ENCODE measurements around the gene USP54.
"Not testable (repeated sequence)": the region's sequence is repeated elsewhere in the genome, so short reads cannot be mapped to it uniquely, and the experiment has no call there.

The USP54 gene

GRCh38 chr10:73627300-73627699, 36.2 kb upstream of the USP54 start:
- POLR2A ChIA-PET = no interaction called here
- DNase-seq = no peak
- WGBS (ENCODE audit: insufficient coverage) = 96% methylated on average over 3 of the region's 6 CpGs
- peak overlapping the region in 1 of 2 experiments; percentile 99 for H3K27ac ChIP-seq (ENCODE audit: insufficient read depth in 1 of 2, low read depth in 1 of 2, low read length in 2 of 2, poor library complexity in 1 of 2, severe bottlenecking in 2 of 2)
- H3K36me3 ChIP-seq (ENCODE audit: control insufficient read depth in 4 of 4, insufficient read depth in 4 of 4, low read length in 3 of 4) = no peaks in the 10 kb centered on the region
- CTCF ChIA-PET = interaction anchor here (0.9 to 4.2 kb wide), 5 partner anchors 17 to 98 kb away, joined by 3 to 19 read pairs (median 5); partner anchors contain the start of gene USP54
- H3K4me3 ChIP-seq (ENCODE audit: control insufficient read depth in 1 of 7, extremely low read depth in 1 of 7, insufficient read depth in 4 of 7, low read depth in 2 of 7, low read length in 6 of 7) = peak overlapping the region in 1 of 7 experiments; percentile 11
- no peaks in the 10 kb centered on the region for H3K27me3 ChIP-seq (replicated peaks in 2 of 5; ENCODE audit: control insufficient read depth in 4 of 5, insufficient read depth in 5 of 5, low read length in 4 of 5)
- no peaks in the 10 kb centered on the region for H3K9me3 ChIP-seq (ENCODE audit: control extremely low read depth in 1 of 5, control insufficient read depth in 4 of 5, insufficient read depth in 2 of 5, low read depth in 1 of 5, low read length in 4 of 5)
- peaks cover 8 to 18% (median 13%) of the 10 kb centered on the region in 4 experiments for H3K4me1 ChIP-seq (ENCODE audit: control extremely low read depth in 1 of 4, control insufficient read depth in 4 of 4, insufficient read depth in 4 of 4, low read length in 3 of 4)

DNA sequence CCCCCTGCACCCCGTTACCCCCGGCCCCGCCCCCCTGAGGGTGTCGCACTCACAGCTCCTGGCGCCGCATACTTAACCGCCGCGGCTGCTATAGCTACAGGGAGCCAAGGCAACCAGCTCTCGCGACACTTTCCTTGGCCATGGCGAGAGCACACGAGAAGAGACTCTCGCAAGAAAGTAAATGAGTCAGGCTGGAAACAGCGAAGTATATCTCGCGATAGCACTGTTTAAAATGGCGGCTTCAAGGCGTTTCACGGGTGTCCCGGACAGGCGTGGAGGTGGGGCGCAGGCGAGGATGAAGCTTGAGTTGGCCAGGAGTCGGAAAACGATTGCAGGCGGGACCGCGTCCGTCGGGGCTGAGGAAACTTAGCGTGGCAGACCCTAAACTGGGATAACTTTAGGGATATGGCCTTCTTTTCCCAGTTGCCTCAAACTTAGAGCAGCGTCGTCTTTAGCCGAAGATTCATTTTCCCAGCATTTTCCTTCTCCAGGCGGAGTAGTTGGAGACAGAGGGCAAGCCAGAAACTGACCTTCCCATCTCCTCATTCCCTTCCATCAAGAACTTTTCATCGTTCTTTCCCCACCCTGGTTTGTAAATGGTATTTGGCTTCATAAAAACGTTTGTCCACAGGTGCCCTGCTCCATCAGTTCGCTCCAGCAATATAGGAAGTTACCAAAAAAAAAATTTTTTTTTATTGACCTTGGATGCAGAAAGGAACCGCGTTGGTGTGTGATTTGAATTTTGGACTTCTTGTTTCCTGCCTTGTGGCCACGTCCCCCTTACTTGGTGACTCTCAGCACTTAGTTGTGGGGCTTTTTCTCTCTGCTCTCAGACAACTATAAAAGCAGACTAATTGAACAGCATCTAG, 35.0 kb upstream of the USP54 start:
- Histone ChIP-seq H3K27me3 (replicated peaks in 2 of 5; ENCODE audit: control insufficient read depth in 4 of 5, insufficient read depth in 5 of 5, low read length in 4 of 5) (no peaks in the 10 kb centered on the region), H3K27ac (ENCODE audit: insufficient read depth in 1 of 2, low read depth in 1 of 2, low read length in 2 of 2, poor library complexity in 1 of 2, severe bottlenecking in 2 of 2) (peak overlapping the region; percentile 96 to 99), H3K4me3 (ENCODE audit: control insufficient read depth in 1 of 7, extremely low read depth in 1 of 7, insufficient read depth in 4 of 7, low read depth in 2 of 7, low read length in 6 of 7) (peak overlapping the region; percentile 68 to 98 (median 92)), H3K4me1 (ENCODE audit: control extremely low read depth in 1 of 4, control insufficient read depth in 4 of 4, insufficient read depth in 4 of 4, low read length in 3 of 4) (peaks cover 8 to 18% (median 13%) of the 10 kb centered on the region in 4 experiments), H3K9me3 (ENCODE audit: control extremely low read depth in 1 of 5, control insufficient read depth in 4 of 5, insufficient read depth in 2 of 5, low read depth in 1 of 5, low read length in 4 of 5) (no peaks in the 10 kb centered on the region), H3K36me3 (ENCODE audit: control insufficient read depth in 4 of 4, insufficient read depth in 4 of 4, low read length in 3 of 4) (no peaks in the 10 kb centered on the region)
- CTCF ChIA-PET = interaction anchor here (0.7 to 4.2 kb wide), 3 partner anchors 18 to 96 kb away, joined by 3 to 19 read pairs (median 7); no protein-coding TSS in a partner anchor
- POLR2A ChIA-PET = interaction anchor here (0.6 to 1.0 kb wide), 4 partner anchors 118 to 1122 kb away, joined by 3 read pairs; partner anchors contain the start of genes PPP3CB and SEC24C
- DNase-seq = peak; percentile 99
- under 1% methylated on average over 35 of the region's 42 CpGs for WGBS (ENCODE audit: insufficient coverage)

GRCh38 chr10:73625004-73625883, 34.1 kb upstream of the USP54 start:
- DNase-seq = peak; percentile 45 to 67 (median 55)
- Histone ChIP-seq H3K27me3 (replicated peaks in 2 of 5; ENCODE audit: control insufficient read depth in 4 of 5, insufficient read depth in 5 of 5, low read length in 4 of 5) (no peaks in the 10 kb centered on the region), H3K4me1 (ENCODE audit: control extremely low read depth in 1 of 4, control insufficient read depth in 4 of 4, insufficient read depth in 4 of 4, low read length in 3 of 4) (peaks cover 8 to 18% (median 13%) of the 10 kb centered on the region in 4 experiments), H3K27ac (ENCODE audit: insufficient read depth in 1 of 2, low read depth in 1 of 2, low read length in 2 of 2, poor library complexity in 1 of 2, severe bottlenecking in 2 of 2) (peak overlapping the region; percentile 81 to 99), H3K9me3 (ENCODE audit: control extremely low read depth in 1 of 5, control insufficient read depth in 4 of 5, insufficient read depth in 2 of 5, low read depth in 1 of 5, low read length in 4 of 5) (no peaks in the 10 kb centered on the region), H3K4me3 (ENCODE audit: control insufficient read depth in 1 of 7, extremely low read depth in 1 of 7, insufficient read depth in 4 of 7, low read depth in 2 of 7, low read length in 6 of 7) (peak overlapping the region; percentile 68 to 98 (median 92)), H3K36me3 (ENCODE audit: control insufficient read depth in 4 of 4, insufficient read depth in 4 of 4, low read length in 3 of 4) (no peaks in the 10 kb centered on the region)
- WGBS (ENCODE audit: insufficient coverage) = 0% methylated on average over 33 of the region's 46 CpGs
- CTCF ChIA-PET = interaction anchor here (0.7 to 4.2 kb wide), 4 partner anchors 19 to 96 kb away, joined by 3 to 19 read pairs (median 5); no protein-coding TSS in a partner anchor
- POLR2A ChIA-PET = interaction anchor here (0.6 to 1.0 kb wide), 3 partner anchors 119 to 628 kb away, joined by 3 read pairs; partner anchors contain the start of genes PPP3CB and SEC24C

DNA sequence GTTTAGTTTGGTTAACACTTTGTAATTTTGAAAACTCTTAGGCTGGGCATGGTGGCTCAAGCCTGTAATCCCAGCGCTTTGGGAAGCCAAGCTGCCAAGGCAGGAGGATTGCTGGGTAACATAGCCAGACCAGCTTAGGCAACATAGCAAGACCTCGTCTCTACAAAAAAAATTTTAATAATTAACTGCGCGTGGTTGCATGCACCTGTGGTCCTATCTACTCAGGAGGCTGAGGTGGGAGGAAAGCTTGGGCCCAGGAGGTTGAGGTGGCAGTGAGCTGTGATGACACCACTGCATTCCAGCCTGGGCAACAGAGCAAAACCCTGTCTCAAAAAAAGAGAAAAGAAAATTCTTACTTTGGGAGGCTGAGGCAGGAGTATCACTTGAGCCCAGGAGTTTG, 31.9 kb upstream of the USP54 start:
- no peak for DNase-seq
- H3K27ac ChIP-seq (ENCODE audit: insufficient read depth in 1 of 2, low read depth in 1 of 2, low read length in 2 of 2, poor library complexity in 1 of 2, severe bottlenecking in 2 of 2) = no peak overlapping the region
- no peaks in the 10 kb centered on the region for H3K9me3 ChIP-seq (ENCODE audit: control extremely low read depth in 1 of 5, control insufficient read depth in 4 of 5, insufficient read depth in 2 of 5, low read depth in 1 of 5, low read length in 4 of 5)
- CTCF ChIA-PET = interaction anchor here (1.1 to 1.5 kb wide), 2 partner anchors 13 to 22 kb away, joined by 4 to 7 read pairs; no protein-coding TSS in a partner anchor
- H3K4me1 ChIP-seq (ENCODE audit: control extremely low read depth in 1 of 4, control insufficient read depth in 4 of 4, insufficient read depth in 4 of 4, low read length in 3 of 4) = peaks cover 8 to 18% (median 13%) of the 10 kb centered on the region in 4 experiments
- WGBS (ENCODE audit: insufficient coverage) = 100% methylated on average over 4 of the region's 4 CpGs
- no peaks in the 10 kb centered on the region for H3K27me3 ChIP-seq (replicated peaks in 2 of 5; ENCODE audit: control insufficient read depth in 4 of 5, insufficient read depth in 5 of 5, low read length in 4 of 5)
- no peaks in the 10 kb centered on the region for H3K36me3 ChIP-seq (ENCODE audit: control insufficient read depth in 4 of 4, insufficient read depth in 4 of 4, low read length in 3 of 4)
- POLR2A ChIA-PET = no interaction called here
- no peak overlapping the region for H3K4me3 ChIP-seq (ENCODE audit: control insufficient read depth in 1 of 7, extremely low read depth in 1 of 7, insufficient read depth in 4 of 7, low read depth in 2 of 7, low read length in 6 of 7)

DNA sequence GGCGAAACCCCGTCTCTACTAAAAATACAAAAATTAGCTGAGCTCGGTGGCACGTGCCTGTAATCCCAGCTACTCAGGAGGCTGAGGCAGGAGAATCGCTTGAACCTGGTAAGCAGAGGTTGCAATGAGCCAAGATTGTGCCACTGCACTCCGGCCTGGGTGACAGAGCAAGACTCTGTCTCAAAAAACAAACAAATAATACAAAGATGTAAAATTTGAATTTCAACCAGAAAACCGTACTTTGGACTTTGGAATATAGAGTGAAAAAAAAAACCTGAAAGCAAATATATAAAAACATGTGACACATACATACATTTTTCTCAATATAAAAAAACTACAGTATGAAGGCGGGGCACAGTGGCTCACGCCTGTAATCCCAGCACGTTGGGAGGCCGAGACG, 29.8 kb upstream of the USP54 start:
- H3K9me3 ChIP-seq (ENCODE audit: control extremely low read depth in 1 of 5, control insufficient read depth in 4 of 5, insufficient read depth in 2 of 5, low read depth in 1 of 5, low read length in 4 of 5); H3K27ac ChIP-seq (ENCODE audit: insufficient read depth in 1 of 2, low read depth in 1 of 2, low read length in 2 of 2, poor library complexity in 1 of 2, severe bottlenecking in 2 of 2); H3K36me3 ChIP-seq (ENCODE audit: control insufficient read depth in 4 of 4, insufficient read depth in 4 of 4, low read length in 3 of 4); H3K4me1 ChIP-seq (ENCODE audit: control extremely low read depth in 1 of 4, control insufficient read depth in 4 of 4, insufficient read depth in 4 of 4, low read length in 3 of 4); H3K4me3 ChIP-seq (ENCODE audit: control insufficient read depth in 1 of 7, extremely low read depth in 1 of 7, insufficient read depth in 4 of 7, low read depth in 2 of 7, low read length in 6 of 7); POLR2A ChIA-PET; DNase-seq; H3K27me3 ChIP-seq (replicated peaks in 2 of 5; ENCODE audit: control insufficient read depth in 4 of 5, insufficient read depth in 5 of 5, low read length in 4 of 5): not testable (repeated sequence)
- CTCF ChIA-PET = interaction anchor here (1.0 to 1.3 kb wide), 3 partner anchors 10 to 23 kb away, joined by 3 to 4 read pairs (median 4); no protein-coding TSS in a partner anchor
- WGBS (ENCODE audit: insufficient coverage) = 98% methylated on average over 6 of the region's 12 CpGs

DNA sequence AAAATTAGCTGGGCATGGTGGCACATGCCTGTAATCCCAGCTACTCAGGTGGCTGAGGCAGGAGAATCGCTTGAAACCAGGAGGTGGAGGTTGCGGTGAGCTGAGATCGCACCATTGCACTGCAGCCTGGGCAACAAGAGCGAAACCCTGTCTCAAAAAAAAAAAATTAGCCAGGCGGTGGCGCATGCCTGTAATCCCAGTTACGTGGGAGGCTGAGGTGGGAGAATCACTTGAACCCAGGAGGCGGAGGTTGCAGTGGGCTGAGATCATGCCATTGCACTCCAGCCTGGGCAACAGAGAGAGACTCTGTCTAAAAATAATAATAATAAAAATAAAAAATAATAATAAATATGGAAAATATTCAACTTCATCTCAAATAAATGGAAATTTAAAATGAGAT, 26.0 kb upstream of the USP54 start:
- H3K27ac ChIP-seq (ENCODE audit: insufficient read depth in 1 of 2, low read depth in 1 of 2, low read length in 2 of 2, poor library complexity in 1 of 2, severe bottlenecking in 2 of 2); H3K4me1 ChIP-seq (ENCODE audit: control extremely low read depth in 1 of 4, control insufficient read depth in 4 of 4, insufficient read depth in 4 of 4, low read length in 3 of 4); H3K9me3 ChIP-seq (ENCODE audit: control extremely low read depth in 1 of 5, control insufficient read depth in 4 of 5, insufficient read depth in 2 of 5, low read depth in 1 of 5, low read length in 4 of 5); CTCF ChIA-PET; H3K36me3 ChIP-seq (ENCODE audit: control insufficient read depth in 4 of 4, insufficient read depth in 4 of 4, low read length in 3 of 4); DNase-seq; H3K27me3 ChIP-seq (replicated peaks in 2 of 5; ENCODE audit: control insufficient read depth in 4 of 5, insufficient read depth in 5 of 5, low read length in 4 of 5); POLR2A ChIA-PET; H3K4me3 ChIP-seq (ENCODE audit: control insufficient read depth in 1 of 7, extremely low read depth in 1 of 7, insufficient read depth in 4 of 7, low read depth in 2 of 7, low read length in 6 of 7): not testable (repeated sequence)
- 100% methylated on average over 7 of the region's 8 CpGs for WGBS (ENCODE audit: insufficient coverage)
